Measurements from ENCODE around the gene BCAR1. TPM values are rescaled to one million over a fixed set of nuclear protein-coding genes. Genes with fewer than 3 reads are reported as not detected.

Gene BCAR1
- polyA plus RNA-seq, 1 donor (not counting 4 experiments of a cell fraction or from before 2014, with no cell fraction given), result 17.8 TPM

DNA sequence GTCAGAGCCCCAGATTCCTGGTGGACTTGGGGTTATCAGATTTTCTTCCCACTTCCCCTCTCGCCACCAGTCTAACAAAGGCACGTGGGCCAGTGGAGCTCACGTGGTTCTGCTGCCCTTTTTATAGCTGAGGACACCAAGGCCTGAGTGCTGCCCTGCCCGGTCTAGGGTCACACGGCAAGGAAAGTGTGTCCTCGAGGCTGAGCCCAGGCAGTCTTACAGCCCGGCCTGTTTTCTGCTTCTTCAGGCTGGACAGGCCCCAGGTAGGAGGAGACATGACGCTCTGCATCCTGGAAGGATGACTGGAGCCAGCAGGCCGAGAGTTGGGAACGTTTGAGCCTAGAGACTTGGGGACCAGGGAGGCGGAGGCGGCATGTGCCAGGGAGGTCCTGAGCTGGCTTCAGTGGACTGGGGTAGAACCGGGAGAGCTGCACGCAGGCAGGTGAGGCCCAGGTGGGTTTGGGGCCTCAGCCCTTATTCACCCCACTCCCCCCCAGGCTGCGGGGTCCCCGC, 29.1 kb downstream of the BCAR1 start:
- TF ChIP-seq EZH2 (IDR thresholded peaks at IDR 0.05; ENCODE audit: low read length), result no peak
- TF ChIP-seq, protein P1, sequence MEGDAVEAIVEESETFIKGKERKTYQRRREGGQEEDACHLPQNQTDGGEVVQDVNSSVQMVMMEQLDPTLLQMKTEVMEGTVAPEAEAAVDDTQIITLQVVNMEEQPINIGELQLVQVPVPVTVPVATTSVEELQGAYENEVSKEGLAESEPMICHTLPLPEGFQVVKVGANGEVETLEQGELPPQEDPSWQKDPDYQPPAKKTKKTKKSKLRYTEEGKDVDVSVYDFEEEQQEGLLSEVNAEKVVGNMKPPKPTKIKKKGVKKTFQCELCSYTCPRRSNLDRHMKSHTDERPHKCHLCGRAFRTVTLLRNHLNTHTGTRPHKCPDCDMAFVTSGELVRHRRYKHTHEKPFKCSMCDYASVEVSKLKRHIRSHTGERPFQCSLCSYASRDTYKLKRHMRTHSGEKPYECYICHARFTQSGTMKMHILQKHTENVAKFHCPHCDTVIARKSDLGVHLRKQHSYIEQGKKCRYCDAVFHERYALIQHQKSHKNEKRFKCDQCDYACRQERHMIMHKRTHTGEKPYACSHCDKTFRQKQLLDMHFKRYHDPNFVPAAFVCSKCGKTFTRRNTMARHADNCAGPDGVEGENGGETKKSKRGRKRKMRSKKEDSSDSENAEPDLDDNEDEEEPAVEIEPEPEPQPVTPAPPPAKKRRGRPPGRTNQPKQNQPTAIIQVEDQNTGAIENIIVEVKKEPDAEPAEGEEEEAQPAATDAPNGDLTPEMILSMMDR (optimal IDR thresholded peaks at IDR 0.05 in 1 of 3, IDR thresholded peaks at IDR 0.05 in 1 of 3, conservative IDR thresholded peaks at IDR 0.05 in 1 of 3; ENCODE audit: extremely low read depth in 1 of 3, insufficient read depth in 2 of 3, low read length in 3 of 3), result no peak
- H3K36me3 ChIP-seq (ENCODE audit: control insufficient read depth in 2 of 2, extremely low read depth in 1 of 2, insufficient read depth in 2 of 2, low read length in 2 of 2), result no peaks in the 10 kb centered on the region
- H3K4me1 ChIP-seq (ENCODE audit: control insufficient read depth, extremely low read depth, insufficient read depth, low read length), result no peaks in the 10 kb centered on the region
- DNase-seq (ENCODE audit: low read depth, low spot score) (no peak), FAIRE-seq (no peak)
- no peak overlapping the region for H3K4me3 ChIP-seq (ENCODE audit: control insufficient read depth in 2 of 3, extremely low read depth in 1 of 3, insufficient read depth in 2 of 3, low read depth in 1 of 3, low read length in 3 of 3)
- dilution Hi-C loops (cut with MboI; ENCODE audit: extremely low pct_ligation_motif_present, low sequenced_read_pairs), result no loop called here
- H3K79me2 ChIP-seq (ENCODE audit: control insufficient read depth, insufficient read depth, low read length), result no peaks in the 10 kb centered on the region
- H2AFZ ChIP-seq (ENCODE audit: control insufficient read depth, low read length), result no peak overlapping the region
- H3K9me3 ChIP-seq (ENCODE audit: control insufficient read depth, low read depth, low read length), result no peaks in the 10 kb centered on the region
- H3K27ac ChIP-seq (ENCODE audit: control insufficient read depth, insufficient read depth, low read length), result no peak overlapping the region
- H3K9ac ChIP-seq (ENCODE audit: control insufficient read depth, extremely low read depth, insufficient read depth, low read length), result no peak overlapping the region
- no peaks in the 10 kb centered on the region for H3K9me1 ChIP-seq (ENCODE audit: control insufficient read depth, extremely low read depth, insufficient read depth, low read length)
- no peak overlapping the region for H3K4me2 ChIP-seq (ENCODE audit: control insufficient read depth, extremely low read depth, insufficient read depth, low read depth, low read length)
- H4K20me1 ChIP-seq (ENCODE audit: control insufficient read depth, extremely low read depth, insufficient read depth, low read length), result no peaks in the 10 kb centered on the region
- peaks cover 13% of the 10 kb centered on the region for H3K27me3 ChIP-seq (ENCODE audit: control insufficient read depth, extremely low read depth, insufficient read depth, low read length)

DNA sequence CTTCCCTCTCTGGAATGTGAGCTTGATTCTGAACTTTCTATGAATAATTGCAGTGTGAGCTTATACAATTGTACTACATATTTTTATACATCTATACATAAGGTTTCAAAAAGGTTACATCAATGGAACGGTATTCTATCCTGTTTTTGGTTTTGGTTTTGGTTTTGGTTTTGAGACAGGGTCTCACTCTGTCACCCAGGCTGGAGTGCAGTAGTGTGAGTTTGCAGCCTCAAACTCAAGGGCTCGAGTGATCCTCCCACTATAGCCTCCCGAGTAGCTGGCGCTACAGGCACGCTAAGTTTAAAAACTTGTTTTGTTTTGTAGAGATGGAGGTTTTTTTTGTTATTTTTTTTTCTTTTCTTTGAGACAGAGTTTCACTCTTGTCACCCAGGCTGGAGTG, 31.6 kb downstream of the BCAR1 start:
- Histone ChIP-seq H3K4me2 (ENCODE audit: control insufficient read depth, extremely low read depth, insufficient read depth, low read depth, low read length) (no peak overlapping the region), H3K4me1 (ENCODE audit: control insufficient read depth, extremely low read depth, insufficient read depth, low read length) (no peaks in the 10 kb centered on the region), H3K4me3 (ENCODE audit: control insufficient read depth in 2 of 3, extremely low read depth in 1 of 3, insufficient read depth in 2 of 3, low read depth in 1 of 3, low read length in 3 of 3) (no peak overlapping the region), H3K9ac (ENCODE audit: control insufficient read depth, extremely low read depth, insufficient read depth, low read length) (no peak overlapping the region), H3K27me3 (ENCODE audit: control insufficient read depth, extremely low read depth, insufficient read depth, low read length) (peaks cover 9% of the 10 kb centered on the region), H2AFZ (ENCODE audit: control insufficient read depth, low read length) (no peak overlapping the region), H4K20me1 (ENCODE audit: control insufficient read depth, extremely low read depth, insufficient read depth, low read length) (no peaks in the 10 kb centered on the region), H3K27ac (ENCODE audit: control insufficient read depth, insufficient read depth, low read length) (no peak overlapping the region), H3K36me3 (ENCODE audit: control insufficient read depth in 2 of 2, extremely low read depth in 1 of 2, insufficient read depth in 2 of 2, low read length in 2 of 2) (no peaks in the 10 kb centered on the region), H3K9me3 (ENCODE audit: control insufficient read depth, low read depth, low read length) (no peaks in the 10 kb centered on the region), H3K79me2 (ENCODE audit: control insufficient read depth, insufficient read depth, low read length) (no peaks in the 10 kb centered on the region), H3K9me1 (ENCODE audit: control insufficient read depth, extremely low read depth, insufficient read depth, low read length) (no peaks in the 10 kb centered on the region)
- dilution Hi-C loops (cut with MboI; ENCODE audit: extremely low pct_ligation_motif_present, low sequenced_read_pairs), result no loop called here
- DNase-seq (ENCODE audit: low read depth, low spot score) (no peak), FAIRE-seq (no peak)
- no peak for TF ChIP-seq EZH2 (IDR thresholded peaks at IDR 0.05; ENCODE audit: low read length)
- TF ChIP-seq, protein P1 (optimal IDR thresholded peaks at IDR 0.05 in 1 of 3, IDR thresholded peaks at IDR 0.05 in 1 of 3, conservative IDR thresholded peaks at IDR 0.05 in 1 of 3; ENCODE audit: extremely low read depth in 1 of 3, insufficient read depth in 2 of 3, low read length in 3 of 3), result no peak

All from keratinocyte (primary cell).